NCI-H345 treated with DMSO at 0.1 percent for 48 hours (cell line): ENCODE data around the gene G6PD.
A peak's percentile ranks its signal among the peaks of the same experiment; 100 is the strongest.
"Not testable (repeated sequence)": the region's sequence is repeated elsewhere in the genome, so short reads cannot be mapped to it uniquely, and the experiment has no call there.

Experiments used
- DNase-seq: peaks from one replicate; lab custom pipeline; 2025; ENCODE audit not compliant: unreplicated experiment; lab: John Stamatoyannopoulos, UW

G6PD gene

DNA sequence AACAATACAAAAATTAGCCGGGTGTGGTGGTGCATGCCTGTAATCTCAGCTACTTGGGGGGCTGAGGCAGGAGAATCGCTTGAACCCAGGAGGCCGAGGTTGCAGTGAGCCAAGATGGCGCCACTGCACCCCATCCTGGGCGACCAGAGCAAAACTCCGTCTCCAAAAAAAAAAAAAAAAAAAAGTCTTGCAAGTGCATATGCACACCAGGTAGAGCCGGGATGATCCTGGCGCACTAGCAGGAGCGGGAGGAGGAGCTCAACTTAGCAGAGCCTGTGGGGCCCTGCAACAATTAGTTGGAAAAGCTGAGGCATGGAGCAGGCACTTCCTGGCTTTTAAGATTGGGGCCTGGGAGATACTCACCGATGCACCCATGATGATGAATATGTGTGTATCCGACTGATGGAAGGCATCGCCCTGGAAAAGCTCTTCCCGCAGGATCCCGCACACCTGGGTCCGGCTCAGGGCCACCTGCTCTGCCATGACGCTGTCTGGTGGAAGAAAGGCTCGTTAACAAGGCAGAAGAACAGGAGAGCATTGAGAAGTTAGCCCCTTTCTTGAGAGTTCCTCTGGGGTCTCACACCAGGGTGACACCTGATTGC lies 872 bp downstream of the G6PD start:
- DNase-seq = no peak

DNA sequence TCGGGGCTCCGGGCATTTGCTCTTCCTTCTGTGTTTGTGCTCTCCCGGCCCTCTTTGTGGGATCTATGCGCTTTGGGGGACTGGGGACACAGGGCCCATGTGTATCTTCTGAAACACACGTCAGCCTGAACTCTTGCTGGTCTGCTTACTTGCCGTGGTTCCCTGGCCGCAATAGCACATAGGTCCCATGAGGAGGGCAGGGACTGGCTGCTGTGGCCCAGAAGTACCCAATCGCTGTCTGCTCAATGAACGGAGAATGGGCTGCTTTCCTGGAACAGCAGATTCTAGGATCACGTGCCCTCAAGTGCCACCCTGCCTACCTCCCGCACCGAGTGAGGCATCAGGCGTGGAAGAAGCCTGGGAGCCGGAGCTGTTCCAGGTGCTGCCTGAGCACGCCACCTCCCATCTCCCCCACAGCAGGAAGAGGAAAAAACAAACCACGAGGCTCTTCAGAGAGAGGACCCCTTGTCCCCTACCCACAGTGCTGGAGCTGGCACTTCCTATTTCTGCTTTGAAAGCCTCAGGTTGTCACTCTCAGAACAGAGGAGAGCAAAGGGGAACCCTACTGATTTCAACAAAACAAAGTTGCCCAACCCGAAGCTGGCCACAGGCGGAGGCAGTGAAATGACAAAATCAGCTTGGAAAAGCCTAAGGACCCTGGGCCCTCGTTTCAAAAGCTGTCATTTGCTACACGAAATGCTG lies 3.8 kb downstream of the G6PD start:
- DNase-seq = no peak

DNA sequence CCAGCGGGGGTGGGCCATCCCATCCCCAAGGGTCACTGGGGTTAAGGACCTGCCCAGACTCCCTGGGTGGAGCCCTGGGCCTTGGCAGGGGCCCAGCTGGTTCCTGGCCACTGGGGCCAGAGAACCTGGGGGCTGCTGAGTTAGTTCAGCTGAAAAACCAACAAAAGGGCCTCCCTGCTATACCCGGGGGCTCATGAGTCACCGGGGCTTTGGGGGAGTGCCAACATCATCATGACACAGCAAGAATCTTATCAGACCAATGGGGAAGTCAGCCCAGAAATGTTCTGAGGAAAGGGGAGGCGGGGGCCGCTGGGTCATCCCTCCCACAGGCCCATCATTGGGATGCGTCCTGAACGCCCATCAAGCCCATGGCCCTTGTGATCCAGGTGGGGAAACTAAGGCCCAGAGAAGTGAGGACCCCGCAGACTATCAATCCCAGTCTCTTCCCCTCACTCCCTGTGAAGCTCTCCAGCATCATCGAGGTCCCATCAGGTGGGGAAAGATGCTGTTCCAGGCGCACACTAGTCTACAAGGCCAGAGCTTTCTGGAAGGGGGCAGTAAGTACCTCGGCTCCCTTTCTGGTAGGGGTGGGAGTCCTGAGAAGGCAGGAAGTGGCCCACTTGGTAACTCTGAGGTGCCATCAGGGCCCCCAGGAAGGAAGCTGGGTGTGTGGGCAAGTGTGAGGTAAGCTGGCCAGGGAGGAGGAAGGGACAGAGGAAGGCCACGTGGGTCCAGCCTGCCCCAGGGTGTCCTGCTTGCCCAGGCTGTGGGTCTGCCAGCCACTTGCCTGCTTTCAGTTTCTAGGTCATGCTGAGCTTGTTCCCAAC lies 4.5 kb downstream of the G6PD start:
- no peak for DNase-seq

DNA sequence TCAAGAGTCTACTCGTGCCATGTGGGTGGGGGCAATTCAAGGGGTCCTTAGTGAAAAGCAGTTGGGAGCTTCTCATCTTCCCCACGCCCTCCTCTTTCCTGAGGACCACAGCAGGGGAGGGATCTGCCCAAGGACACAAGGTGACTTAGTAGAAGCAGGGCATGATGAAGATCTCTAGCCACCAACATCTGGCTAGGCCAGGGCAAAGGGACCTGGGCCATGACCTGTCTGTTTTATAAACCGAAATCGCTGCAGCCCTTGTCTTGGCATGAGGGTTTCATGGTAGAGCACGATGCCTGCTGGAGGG lies 5.1 kb downstream of the G6PD start:
- no peak for DNase-seq

GRCh38 chrX:154540897-154541535 lies 5.6 kb downstream of the G6PD start:
- no peak for DNase-seq

- not testable (repeated sequence) for DNase-seq
These were observed 6.3 kb downstream of the G6PD start for GRCh38 chrX:154540365-154540764.

DNA sequence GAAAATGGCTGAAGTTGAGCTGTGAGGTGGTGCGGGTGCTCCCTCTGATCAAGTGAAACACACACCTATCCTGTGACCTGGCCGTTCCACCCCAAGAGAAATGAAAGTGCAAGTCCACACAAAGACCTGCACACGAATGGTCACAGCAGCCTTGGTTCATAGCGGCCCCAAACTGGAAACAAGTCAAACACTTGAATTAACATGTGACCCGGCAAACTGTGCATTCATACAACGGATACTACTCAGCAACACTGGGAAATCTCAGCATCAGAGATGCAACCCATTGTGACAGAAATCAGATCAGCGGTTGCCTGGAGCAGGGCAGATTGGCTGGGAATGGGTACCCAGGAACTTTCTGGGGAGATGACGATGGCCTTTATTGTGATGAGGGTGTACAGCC lies 7.6 kb downstream of the G6PD start:
- DNase-seq = no peak

GRCh38 chrX:154535892-154536291 lies 10.8 kb downstream of the G6PD start:
- DNase-seq = no peak

GRCh38 chrX:154534526-154535322 lies 11.9 kb downstream of the G6PD start:
- peak; percentile 61 for DNase-seq

GRCh38 chrX:154532690-154533089 lies 14.0 kb downstream of the G6PD start:
- DNase-seq = no peak

DNA sequence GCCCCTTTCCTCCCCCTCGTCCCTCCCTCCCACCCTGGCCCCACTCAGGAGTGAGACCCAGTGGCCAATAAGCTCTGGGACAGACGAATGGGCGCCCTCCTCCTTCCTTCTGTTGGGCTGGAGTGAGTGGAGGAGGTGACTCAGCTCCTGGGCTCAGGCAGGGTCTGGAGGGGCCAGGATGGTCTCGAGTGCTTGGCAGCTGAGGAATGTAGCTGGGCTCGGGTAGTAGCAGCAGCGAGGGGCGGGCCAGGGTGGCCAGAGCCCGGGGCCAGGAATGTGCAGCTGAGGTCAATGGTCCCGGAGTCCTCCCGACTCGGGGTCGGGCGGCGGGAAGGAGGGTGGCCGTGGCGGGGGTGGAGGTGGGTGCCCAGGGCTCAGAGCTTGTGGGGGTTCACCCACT lies 15.0 kb downstream of the G6PD start:
- DNase-seq = no peak

- no peak for DNase-seq
These were observed 16.4 kb downstream of the G6PD start for GRCh38 chrX:154530286-154530685.

GRCh38 chrX:154529206-154529612 lies 17.4 kb downstream of the G6PD start:
- no peak for DNase-seq

GRCh38 chrX:154526901-154527675 lies 19.6 kb downstream of the G6PD start:
- DNase-seq = peak; percentile 39

- DNase-seq = no peak
These were observed 20.8 kb downstream of the G6PD start for GRCh38 chrX:154525606-154526490.

GRCh38 chrX:154519389-154519788 lies 27.3 kb downstream of the G6PD start:
- DNase-seq = no peak

- no peak for DNase-seq
These were observed 29.4 kb downstream of the G6PD start for GRCh38 chrX:154517101-154517781.

DNA sequence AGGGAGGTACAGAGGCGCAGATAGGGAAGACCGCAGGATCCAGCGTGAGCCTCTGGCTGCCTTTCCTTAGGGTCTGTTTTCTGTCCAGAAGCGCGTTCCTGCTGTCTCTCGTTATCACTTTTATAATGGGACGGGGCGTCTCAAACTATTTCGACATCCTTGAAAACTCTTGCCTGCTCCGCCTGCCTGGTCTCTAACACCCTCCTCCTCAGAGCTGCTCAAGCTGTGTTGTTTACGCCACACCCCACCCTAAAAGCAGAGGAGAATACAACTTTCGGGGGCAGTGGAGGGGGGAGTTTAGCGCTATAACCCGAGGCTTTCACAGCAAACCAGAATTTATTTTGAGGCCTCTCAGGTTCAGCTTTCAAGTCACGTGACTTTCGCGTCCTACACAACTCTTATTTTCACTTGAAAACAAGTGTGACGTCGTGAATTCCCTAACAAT lies 30.0 kb downstream of the G6PD start:
- DNase-seq = no peak
